ENCODE results near the gene CLEC7A. TPM values are rescaled to one million over a fixed set of nuclear protein-coding genes. Genes with fewer than 3 reads are reported as not detected.

CLEC7A gene
- total RNA-seq, 1 experiment from 2014 or later, result not detected

DNA sequence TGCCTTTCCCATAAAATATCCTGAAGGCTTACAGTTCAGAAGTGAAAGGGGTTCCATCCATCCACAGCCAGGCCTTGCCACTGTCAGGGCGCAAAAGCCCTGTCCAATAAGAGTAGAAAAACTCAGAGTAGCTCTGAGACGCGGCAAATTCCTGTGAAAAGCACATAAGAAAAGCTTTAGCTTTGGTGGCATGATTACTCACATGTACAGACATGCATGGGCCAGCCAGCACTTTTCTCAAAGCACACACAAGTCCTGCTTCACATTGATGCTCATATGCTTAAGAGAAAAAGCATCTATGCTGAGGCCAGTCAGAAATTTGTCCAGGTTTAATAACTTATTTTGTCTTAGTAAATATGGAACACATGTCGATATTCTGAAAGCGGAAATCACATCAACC, 56.7 kb downstream of the CLEC7A start:
- Histone ChIP-seq H2AK5ac (ENCODE audit: insufficient read length, low read length) (no peak overlapping the region), H3K79me1 (ENCODE audit: insufficient read depth, low read depth, low read length, poor library complexity, severe bottlenecking) (no peaks in the 10 kb centered on the region), H2BK15ac (ENCODE audit: low read depth, low read length) (no peak overlapping the region), H3K4me1 (ENCODE audit: insufficient read depth, low read length) (no peaks in the 10 kb centered on the region), H3K27me3 (ENCODE audit: insufficient read depth, low read length) (no peaks in the 10 kb centered on the region; the same call in 1 of the 2 replicates), H3T11ph (ENCODE audit: low read length) (no peak overlapping the region), H2BK5ac (ENCODE audit: insufficient read length, low read length) (no peak overlapping the region), H2AFZ (ENCODE audit: low read length) (no peak overlapping the region), H3K23me2 (ENCODE audit: insufficient read length, low read depth, low read length, poor library complexity, severe bottlenecking) (no peaks in the 10 kb centered on the region), H3K4me2 (ENCODE audit: insufficient read depth, insufficient read length, low read length) (no peak overlapping the region), H4K8ac (replicated peaks; ENCODE audit: insufficient read length, low read depth, low read length) (no peak overlapping the region), H4K5ac (ENCODE audit: insufficient read length, low read depth, low read length) (no peak overlapping the region), H3K56ac (ENCODE audit: insufficient read length, low read depth, low read length) (no peak overlapping the region), H2BK12ac (ENCODE audit: insufficient read length, low read depth, low read length) (no peak overlapping the region), H3K14ac (ENCODE audit: insufficient read depth, low read length) (no peak overlapping the region), H3K9me3 (ENCODE audit: control insufficient read depth, low read depth, low read length) (no peaks in the 10 kb centered on the region), H3K27ac (ENCODE audit: insufficient read length, low read depth, low read length) (no peak overlapping the region), H2BK120ac (ENCODE audit: low read depth, low read length, poor library complexity, severe bottlenecking) (no peak overlapping the region), H3K4ac (ENCODE audit: low read depth, low read length) (no peak overlapping the region), H2BK20ac (ENCODE audit: low read depth, low read length, poor library complexity, severe bottlenecking) (no peak overlapping the region), H4K20me1 (ENCODE audit: control insufficient read depth, insufficient read depth, insufficient read length) (no peaks in the 10 kb centered on the region), H3K18ac (ENCODE audit: insufficient read length, low read depth, low read length) (no peak overlapping the region), H3K9ac (ENCODE audit: extremely low read depth, insufficient read length, low read length) (no peak overlapping the region), H4K91ac (ENCODE audit: insufficient read length, low read depth, low read length) (no peak overlapping the region), H3K79me2 (ENCODE audit: insufficient read depth, low read length) (peaks cover 2% of the 10 kb centered on the region; the same call in 1 of the 2 replicates), H3K23ac (ENCODE audit: insufficient read length, low read depth, low read length) (no peak overlapping the region)
- WGBS (ENCODE audit: extremely low coverage, insufficient read length, low lambda C conversion rate), result no CpG with 5 or more reads among the region's 5 CpGs
- no peaks in the 10 kb centered on the region for H3K36me3 Mint-ChIP-seq (ENCODE audit: insufficient read depth in 1 of 3, low read depth in 3 of 3)
- H3K4me1 Mint-ChIP-seq, result no peaks in the 10 kb centered on the region
- H3K27ac Mint-ChIP-seq, result no peak overlapping the region
- no peak overlapping the region for H3K4me3 Mint-ChIP-seq
- TF ChIP-seq, protein P1, sequence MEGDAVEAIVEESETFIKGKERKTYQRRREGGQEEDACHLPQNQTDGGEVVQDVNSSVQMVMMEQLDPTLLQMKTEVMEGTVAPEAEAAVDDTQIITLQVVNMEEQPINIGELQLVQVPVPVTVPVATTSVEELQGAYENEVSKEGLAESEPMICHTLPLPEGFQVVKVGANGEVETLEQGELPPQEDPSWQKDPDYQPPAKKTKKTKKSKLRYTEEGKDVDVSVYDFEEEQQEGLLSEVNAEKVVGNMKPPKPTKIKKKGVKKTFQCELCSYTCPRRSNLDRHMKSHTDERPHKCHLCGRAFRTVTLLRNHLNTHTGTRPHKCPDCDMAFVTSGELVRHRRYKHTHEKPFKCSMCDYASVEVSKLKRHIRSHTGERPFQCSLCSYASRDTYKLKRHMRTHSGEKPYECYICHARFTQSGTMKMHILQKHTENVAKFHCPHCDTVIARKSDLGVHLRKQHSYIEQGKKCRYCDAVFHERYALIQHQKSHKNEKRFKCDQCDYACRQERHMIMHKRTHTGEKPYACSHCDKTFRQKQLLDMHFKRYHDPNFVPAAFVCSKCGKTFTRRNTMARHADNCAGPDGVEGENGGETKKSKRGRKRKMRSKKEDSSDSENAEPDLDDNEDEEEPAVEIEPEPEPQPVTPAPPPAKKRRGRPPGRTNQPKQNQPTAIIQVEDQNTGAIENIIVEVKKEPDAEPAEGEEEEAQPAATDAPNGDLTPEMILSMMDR (conservative IDR thresholded peaks at IDR 0.05), result no peak
- H3K9me3 Mint-ChIP-seq, result no peaks in the 10 kb centered on the region
- DNase-seq, result no peak
- H3K27me3 Mint-ChIP-seq (ENCODE audit: low read depth), result no peaks in the 10 kb centered on the region
